ENCODE measurements around the gene GPC5.

GPC5 gene

GRCh38 chr13:91904597-91904996 lies 506.2 kb downstream of the GPC5 start:
- DNase-seq = no peak

- no peak for DNase-seq
These were observed 509.0 kb downstream of the GPC5 start for GRCh38 chr13:91907398-91907797.

DNA sequence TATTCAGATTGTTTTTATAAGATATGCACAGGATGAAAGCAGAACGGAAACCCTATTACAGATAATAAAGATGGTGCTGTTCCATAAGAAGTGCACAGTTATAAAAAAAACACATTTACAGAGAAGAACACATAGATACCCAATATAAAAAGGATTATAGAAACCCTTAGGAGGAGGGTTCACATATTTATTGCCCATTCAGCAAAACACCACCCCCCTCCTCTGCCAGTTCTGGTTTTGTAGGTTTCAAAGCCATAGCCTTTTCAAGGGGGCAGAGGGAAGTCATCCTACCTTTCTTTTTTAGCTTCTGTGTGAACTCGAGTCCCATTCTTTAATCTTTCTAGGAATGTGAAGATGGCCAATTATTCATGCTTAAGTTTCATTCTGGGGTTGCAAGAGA lies 511.2 kb downstream of the GPC5 start:
- DNase-seq = no peak

DNA sequence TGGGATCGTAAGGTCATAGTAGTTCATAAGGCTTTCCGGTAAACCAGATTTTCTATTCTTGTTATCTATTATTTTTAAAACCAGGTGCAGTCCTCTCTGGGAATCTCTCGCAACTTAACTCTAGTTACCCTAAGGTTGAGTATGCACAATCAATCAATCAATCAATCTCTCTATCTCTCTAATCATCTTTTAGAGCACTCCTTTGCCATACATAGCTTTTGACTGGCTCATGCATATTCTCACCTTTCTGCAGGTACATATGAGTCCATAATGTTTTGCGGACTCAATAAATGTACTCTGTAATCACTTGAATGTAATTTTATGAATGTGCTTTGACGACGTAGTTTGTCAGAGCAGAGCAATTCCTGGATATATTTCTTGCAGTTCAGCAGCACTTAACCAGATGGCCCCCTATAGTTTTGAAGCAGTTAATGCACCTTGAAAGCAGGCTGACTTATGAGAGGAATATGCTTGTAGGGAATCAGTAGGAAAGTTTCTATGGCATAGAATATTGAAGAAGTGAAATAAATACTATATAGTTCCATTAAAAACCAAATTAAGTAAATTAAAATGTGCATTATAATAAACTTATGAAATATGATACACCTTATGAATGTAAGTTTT lies 524.7 kb downstream of the GPC5 start:
- no peak for DNase-seq

DNA sequence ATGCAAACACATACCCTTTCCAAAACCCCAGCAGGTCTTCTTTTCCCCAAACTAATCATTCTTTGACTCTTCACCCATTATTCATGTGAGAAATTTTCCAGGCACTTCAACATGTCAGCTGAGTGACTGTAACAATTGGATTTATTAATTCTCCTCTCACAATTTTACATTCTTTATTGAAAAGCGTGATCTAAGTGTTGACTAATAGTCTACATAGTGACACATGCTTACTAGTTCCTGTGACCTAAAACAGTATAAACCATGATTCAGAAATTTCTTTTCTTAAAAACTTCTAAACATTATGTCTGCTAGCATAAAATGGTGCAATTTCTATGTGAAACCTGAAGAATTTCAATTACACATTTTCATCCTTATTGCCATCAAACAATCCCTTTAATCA lies 532.3 kb downstream of the GPC5 start:
- DNase-seq = no peak

- DNase-seq = no peak
These were observed 535.9 kb downstream of the GPC5 start for GRCh38 chr13:91934354-91934753.

DNA sequence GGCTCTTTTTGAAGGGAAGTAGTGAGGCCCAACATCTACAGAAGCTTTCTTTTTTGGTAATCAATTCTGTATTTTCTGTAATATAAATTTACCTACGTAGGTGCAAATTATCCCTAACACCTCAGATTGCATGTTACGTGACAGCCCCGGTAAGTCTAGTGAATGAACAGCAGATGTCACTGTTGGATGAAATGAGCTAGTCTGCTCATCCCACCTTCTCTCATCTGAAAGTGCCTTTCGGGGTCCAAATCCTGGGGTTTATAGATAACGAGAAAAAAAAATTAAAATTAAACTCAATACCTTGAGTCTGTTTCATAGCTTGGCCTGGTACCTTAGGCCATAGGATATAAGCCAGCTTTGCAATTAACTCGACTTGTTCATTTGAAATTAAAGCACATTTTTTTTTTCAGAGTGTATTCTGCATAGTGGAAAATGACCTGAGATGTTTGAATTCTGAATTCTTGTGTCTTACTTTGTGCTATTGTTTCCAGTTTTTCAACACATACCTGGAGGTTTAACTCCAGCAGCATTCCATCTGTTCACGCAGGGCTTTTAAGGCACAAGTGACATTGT lies 548.2 kb downstream of the GPC5 start:
- DNase-seq = peak; percentile 68

GRCh38 chr13:91948736-91949135 lies 550.3 kb downstream of the GPC5 start:
- DNase-seq = no peak

DNA sequence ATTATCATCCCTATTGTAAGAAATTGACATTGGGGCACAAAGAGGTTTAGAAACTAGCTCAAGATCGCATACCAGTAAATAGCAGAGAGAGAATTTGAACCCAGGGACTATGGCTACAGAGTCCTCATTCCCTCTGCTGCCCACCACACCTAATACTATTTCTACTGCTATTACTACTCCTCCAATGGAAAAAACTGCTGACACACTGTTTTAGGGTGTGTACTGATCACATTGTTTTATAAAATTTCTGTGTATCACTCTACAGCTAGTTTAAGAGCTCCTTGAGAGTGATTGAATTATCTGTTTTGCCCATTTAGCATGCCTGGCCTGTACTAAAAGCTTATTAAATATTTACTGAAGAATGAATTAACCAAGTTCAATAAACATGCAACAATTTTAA lies 552.4 kb downstream of the GPC5 start:
- no peak for DNase-seq

GRCh38 chr13:91955546-91956355 lies 557.3 kb downstream of the GPC5 start:
- no peak for DNase-seq

DNA sequence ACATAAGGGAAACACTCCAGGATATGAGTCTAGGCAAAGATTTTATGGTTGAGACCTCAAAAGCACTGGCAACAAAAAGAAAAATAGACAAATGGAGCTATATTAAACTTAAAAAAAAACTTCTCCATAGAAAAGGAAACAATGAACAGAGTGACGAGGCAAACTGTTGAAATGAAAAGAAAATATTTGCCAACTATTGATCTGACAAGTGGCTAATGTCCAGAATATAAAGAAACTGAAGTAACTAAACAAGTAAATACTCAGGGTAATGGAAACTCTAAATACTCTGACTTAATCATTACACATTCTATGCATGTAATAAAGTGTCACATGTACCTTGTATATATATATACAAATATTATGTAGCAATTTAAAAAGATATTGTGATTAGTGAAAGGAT lies 562.5 kb downstream of the GPC5 start:
- DNase-seq = no peak

- no peak for DNase-seq
These were observed 564.5 kb downstream of the GPC5 start for GRCh38 chr13:91962946-91963345.

- DNase-seq = no peak
These were observed 567.1 kb downstream of the GPC5 start for GRCh38 chr13:91965511-91965910.

GRCh38 chr13:91978571-91978970 lies 580.1 kb downstream of the GPC5 start:
- DNase-seq = no peak

GRCh38 chr13:91986761-91987483 lies 588.5 kb downstream of the GPC5 start:
- DNase-seq = no peak

DNA sequence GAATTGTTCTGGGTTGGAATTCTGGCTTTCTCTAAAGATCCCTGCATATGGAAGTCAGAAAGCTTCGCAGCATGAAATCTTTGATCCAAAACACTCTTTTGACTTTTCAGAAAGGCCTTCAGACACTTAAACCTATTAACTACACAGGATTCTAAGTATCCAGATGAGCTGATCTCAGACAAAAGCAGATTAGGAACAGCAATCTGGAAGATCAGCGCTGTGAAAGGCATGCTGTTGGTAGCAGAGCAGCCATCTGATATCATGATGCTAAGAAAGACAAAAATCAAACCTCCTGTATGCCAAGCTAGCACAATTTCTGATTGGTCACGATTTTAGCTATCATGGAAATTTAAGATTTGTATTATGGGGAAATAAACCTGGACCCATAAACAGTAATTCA lies 589.9 kb downstream of the GPC5 start:
- no peak for DNase-seq

DNA sequence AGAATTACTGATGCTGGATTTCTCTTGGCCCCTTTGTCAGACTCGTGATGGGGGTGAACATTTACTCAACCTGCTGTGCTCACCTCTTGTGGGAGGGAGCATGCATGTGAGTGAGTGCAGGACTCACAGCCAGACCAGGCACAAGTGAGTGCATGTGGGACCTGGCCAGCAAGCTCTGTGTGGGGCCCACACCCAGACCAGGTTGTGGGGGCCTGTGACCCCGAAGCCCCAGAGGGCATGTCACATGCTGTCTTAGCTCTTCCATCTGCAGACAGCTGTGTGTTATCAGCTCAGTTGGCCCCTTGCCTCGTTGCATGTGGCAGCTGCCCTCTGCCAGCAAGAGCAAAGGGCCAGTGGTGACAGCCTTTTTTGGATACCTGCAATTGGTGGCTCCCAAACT lies 614.4 kb downstream of the GPC5 start:
- DNase-seq = no peak

- DNase-seq = no peak
These were observed 619.3 kb downstream of the GPC5 start for GRCh38 chr13:92017737-92018136.

- no peak for DNase-seq
These were observed 630.3 kb downstream of the GPC5 start for GRCh38 chr13:92028695-92029094.

DNA sequence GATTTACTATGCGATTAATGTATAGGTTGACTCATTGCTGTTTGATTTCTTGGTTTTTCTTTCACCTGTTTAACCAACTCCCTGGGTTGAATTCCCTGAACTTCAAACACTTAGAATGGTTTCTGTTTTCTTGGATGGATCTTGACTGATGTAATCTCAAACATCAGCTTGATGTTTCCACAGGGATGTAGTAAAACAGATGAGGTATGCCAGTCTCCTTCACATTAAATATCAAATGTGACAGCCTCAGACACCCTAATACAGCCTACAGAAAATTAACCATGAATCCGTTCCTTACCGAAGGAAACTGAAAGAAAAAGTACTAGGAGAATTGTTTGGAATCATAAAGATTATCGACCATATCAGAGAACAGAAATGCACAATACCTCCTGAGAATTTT lies 631.2 kb downstream of the GPC5 start:
- no peak for DNase-seq

GRCh38 chr13:92038905-92039304 lies 640.5 kb downstream of the GPC5 start:
- DNase-seq = no peak

DNA sequence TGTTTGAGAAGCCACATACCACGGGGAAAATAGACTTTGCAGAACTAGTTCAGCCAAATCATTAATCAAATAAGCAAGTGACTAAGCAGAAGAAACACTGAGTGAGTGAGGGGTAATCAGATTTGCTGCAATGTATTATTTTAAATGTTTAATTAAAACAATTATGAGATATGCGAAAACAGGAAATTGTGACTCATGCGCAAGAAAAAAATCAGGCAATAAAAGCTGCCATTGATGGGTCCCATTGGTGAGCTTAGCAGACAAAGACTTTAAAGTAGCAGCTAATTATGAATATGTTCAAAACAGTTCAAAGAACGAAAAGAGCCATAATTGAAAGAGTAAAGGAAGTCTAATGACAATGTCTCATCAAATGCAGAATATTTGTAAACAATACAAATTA lies 644.1 kb downstream of the GPC5 start:
- DNase-seq = no peak

DNA sequence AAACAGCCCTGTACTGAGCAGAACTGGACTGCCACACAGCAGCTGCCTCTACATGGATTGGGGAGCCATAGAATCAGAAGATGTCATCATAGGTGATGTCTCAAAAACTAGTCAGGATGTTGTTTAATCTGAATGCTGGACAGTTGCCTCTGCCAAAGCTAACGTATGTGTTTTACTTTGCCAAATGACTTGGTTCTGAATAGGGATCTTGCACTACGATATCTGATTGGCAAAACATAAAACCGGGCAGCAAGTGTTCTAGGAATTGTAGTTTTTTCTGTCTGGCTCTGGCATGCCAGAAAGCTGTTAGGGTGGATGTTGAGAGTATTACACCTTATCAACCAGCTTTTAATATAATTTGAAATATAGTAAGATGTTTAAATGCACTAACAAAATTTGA lies 645.9 kb downstream of the GPC5 start:
- no peak for DNase-seq

DNA sequence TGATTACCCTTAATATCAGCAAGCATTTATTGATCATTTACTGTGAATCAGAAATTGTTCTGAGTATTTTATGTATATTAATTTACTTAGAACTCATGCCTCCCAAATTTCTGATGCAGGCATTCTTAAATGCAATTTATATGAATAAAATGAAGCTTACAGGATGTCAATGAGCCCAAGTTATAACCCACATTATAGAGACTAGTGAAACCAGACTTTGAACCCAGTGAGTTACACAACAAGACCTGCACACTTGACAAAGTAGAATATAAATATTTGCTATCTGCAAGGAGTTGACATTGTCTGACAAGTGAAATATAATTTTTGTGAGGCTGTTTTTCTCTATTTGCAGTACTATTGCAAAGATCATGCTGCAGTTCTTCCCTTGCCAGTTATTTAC lies 656.0 kb downstream of the GPC5 start:
- DNase-seq = no peak

Measured in NCI-H1092 (cell line).